CD4-positive, alpha-beta T cell treated with Interleukin-15 for 4 hours (primary cell): ENCODE measurements around the gene MUC5AC.
"Not testable (repeated sequence)": the region's sequence is repeated elsewhere in the genome, so short reads cannot be mapped to it uniquely, and the experiment has no call there.

Source experiments
- DNase-seq: peaks from one replicate; pipeline ENCODE4 v3.0.0-alpha.2; 2020; ENCODE audit warnings: low spot score

MUC5AC gene

DNA sequence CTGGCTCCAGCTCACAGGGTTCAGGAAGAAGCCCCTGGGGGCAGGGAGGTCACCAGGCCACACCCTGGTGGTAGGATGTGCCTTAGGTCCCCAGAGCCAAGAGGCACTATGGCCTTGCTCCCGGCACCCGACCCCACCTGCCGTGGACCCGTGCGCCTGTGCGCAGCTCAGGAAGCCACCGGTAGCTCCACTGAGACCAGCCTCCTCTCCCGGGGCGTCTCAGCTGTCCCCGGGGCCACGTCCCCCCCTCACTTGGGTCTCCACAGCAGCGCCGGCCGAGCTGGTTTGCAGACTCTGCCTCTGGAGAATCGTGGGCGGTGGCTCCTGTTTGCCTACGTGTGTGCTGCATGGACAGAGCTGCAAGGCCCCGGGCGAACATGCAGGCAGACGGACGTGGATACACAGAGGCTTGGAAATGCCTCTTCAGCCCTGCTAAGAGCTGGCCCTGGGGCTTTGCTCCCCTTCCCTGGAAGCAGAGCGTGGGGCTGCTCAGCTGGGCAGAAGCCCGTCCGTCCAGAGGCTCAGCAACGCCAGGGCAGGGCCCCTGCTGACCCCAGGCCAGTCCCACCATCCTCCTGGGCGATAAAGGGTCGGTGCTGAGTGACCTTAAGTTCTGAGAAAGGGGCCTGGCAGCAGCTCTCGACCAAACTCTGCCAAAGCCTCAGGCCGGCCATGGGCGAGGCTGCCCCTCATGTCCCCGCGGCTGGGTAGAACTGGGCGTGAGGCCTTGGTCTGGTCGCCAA, 49.8 kb downstream of the MUC5AC start:
- no peak for DNase-seq

DNA sequence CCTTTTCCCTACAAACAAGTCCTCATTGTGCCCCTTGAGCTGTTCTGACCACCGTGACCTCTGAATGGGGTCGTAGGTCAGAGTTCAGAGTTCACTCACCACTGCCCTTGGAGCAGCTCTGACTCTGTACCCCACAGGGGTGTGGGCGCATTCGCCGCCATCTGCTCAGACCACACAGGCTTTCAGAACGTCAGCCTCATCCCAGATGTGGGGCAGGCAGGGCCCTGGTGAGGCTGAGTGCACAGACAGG, 50.3 kb downstream of the MUC5AC start:
- DNase-seq: no peak

- DNase-seq: no peak
Observed at GRCh38 chr11:1208394-1209261, 50.9 kb downstream of the MUC5AC start.

DNA sequence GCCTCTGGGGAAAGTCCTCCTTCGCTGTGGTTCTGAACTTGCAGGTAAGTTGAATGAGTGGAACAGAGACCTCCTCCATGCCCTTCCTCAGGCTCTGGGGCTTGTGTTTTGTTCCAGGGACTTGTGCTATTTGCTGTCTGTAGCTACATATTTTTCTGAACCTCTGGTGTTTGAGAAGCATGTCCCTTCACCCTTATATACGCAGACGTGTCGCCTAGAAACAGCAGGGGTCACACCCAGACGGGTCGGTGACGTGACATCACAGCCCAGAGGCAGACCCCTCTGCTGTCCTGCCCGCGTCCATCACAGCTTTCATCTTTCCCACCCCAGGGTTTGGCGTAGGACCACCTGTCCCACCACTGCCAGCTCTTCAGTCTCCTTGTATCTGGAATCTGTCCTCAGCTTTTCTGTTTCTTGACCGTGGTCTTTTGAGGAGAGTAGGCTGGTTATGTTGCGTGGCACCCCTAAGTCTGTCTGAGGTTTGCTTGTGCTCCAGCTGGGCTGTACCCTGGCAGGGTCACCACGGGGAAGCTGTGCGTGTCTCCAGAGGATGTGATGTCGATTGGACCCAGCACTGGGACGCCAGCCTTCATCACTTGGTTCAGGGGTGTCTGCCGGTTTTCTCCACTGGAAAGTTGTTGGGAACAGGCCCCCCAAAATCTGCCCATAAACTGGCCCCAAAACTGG, 51.8 kb downstream of the MUC5AC start:
- DNase-seq: no peak

DNA sequence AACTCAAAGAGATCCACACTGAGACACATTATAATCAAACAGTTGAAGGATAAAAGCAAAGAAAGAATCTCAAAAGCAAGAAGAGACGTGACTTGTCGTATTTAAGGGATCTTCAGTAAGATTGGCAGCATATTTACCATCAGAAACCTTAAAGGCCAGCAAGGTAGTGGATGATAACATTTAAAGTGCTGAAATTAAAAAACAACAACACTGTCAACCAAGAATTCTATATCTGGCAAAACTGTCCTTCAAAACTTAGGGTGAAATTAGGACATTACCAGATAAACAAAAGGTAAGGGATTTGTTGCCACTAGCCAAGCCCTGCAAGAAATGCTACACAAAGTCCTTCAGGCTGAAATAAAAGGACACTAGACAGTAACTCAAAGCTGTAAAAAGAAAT, 54.1 kb downstream of the MUC5AC start:
- no peak for DNase-seq

GRCh38 chr11:1215826-1216225, 58.1 kb downstream of the MUC5AC start:
- DNase-seq: not testable (repeated sequence)

GRCh38 chr11:1217151-1217550, 59.4 kb downstream of the MUC5AC start:
- DNase-seq: no peak

GRCh38 chr11:1218256-1218787, 60.6 kb downstream of the MUC5AC start:
- DNase-seq: no peak

GRCh38 chr11:1218788-1219445, 61.2 kb downstream of the MUC5AC start:
- no peak for DNase-seq

GRCh38 chr11:1219446-1219833, 61.7 kb downstream of the MUC5AC start:
- no peak for DNase-seq

- DNase-seq: no peak
Observed at GRCh38 chr11:1219834-1220815, 62.4 kb downstream of the MUC5AC start.

DNA sequence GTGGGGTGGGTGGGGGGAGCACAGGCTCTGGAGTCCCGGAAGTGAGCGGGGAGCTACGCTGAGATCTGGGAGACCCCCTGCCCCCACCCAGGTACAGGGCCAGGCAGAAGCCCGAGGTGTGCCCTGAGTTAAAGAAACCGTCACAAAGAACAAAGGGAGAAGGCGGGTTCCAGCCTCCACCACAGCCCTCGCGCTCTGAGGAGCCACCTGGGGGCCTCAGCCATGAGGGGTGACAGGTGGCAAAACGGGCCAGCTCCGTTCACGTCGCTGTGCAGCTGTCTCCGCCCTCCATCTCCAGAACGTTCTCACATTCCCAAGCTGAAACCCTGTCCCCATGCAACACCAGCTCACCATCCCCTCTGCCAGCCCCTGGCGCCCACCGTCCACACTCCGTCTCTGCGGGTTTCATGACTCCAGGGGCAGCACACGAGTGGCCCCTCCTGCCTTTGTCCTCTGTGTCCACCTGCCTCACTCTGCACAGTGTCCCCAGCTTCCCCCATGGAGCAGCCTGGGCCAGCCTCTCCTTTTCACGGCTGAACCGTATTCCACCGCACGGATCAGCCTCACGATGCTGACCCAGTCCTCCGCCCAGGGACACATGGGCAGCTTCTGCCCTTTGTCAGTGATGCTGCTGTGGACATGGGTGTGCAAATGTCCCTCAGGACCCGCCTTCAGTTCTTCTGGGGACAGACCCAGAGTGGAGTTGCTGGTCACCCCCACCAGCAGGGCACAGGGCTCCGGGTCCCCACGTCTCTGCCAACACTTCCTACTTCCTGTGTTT, 63.4 kb downstream of the MUC5AC start:
- DNase-seq: no peak

- DNase-seq: no peak
Observed at GRCh38 chr11:1221848-1222311, 64.1 kb downstream of the MUC5AC start.

- no peak for DNase-seq
Observed at GRCh38 chr11:1222491-1223345, 65.0 kb downstream of the MUC5AC start, which contains the start of gene MUC5B. MUC5B (plus strand) TSS chr11:1223066; CDS start chr11:1223124, 58 bp downstream.

GRCh38 chr11:1223346-1224110, 65.8 kb downstream of the MUC5AC start:
- no peak for DNase-seq

- DNase-seq: no peak
Observed at GRCh38 chr11:1224111-1224490, 66.3 kb downstream of the MUC5AC start.

- DNase-seq: no peak
Observed at GRCh38 chr11:1224491-1225385, 67.0 kb downstream of the MUC5AC start.
